ENCODE results near the gene FHOD3.
"Not testable (repeated sequence)": the region's sequence is repeated elsewhere in the genome, so short reads cannot be mapped to it uniquely, and the experiment has no call there.

FHOD3 gene

DNA sequence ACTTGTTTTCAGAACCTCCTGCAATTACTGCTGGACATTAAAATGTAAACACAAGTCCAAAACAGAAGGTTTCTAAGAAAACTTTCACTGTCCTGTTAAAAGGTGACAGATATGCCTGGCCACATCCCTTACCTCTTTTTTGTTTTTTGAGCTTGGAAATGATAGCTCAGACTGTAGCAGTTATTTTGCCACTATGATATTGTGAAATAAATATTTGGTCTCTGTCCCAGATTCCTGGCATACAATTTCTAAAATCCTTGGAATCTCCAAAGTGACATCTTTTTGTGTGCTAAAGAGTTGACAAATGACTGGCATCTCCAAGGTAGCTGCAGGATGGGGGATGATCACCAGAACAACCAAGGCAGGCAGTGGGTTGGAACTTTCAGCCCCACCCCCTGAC lies 514.4 kb downstream of the FHOD3 start:
- peaks cover 9% of the 10 kb centered on the region for H3K36me3 ChIP-seq (ENCODE audit: insufficient read depth, low read length)
- peaks cover 4% of the 10 kb centered on the region for H3K4me1 ChIP-seq (ENCODE audit: insufficient read depth, low read length)
- H3K4me3 ChIP-seq (ENCODE audit: low read depth in 1 of 2, low read length in 2 of 2): no peak overlapping the region
- no peaks in the 10 kb centered on the region for H3K9me3 ChIP-seq (ENCODE audit: low read length)
- H3K27ac ChIP-seq (ENCODE audit: low read depth, low read length): no peak overlapping the region
- H3K27me3 ChIP-seq (ENCODE audit: control insufficient read depth in 1 of 2, insufficient read depth in 2 of 2, low read length in 2 of 2): no peaks in the 10 kb centered on the region
- H3K9ac ChIP-seq (ENCODE audit: low read length): no peak overlapping the region

DNA sequence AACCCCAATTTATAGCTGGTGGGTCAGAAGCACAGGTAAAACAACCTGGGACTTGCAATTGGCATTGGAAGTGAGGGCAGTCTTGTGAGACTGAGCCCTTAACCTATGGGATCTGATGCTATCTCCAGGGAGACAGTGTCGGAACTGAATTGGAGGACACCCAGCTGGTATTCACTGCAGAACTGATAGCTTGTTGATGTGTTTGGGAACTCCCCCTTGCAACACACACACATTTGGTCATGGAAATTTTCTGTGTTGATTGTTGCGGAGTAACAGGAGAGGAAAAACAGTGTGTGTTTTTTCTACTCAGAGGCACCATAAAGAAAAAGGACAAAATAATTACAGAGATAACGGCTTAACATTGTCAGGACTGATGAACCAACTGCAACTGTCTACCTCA lies 515.2 kb downstream of the FHOD3 start:
- peaks cover 1% of the 10 kb centered on the region for H3K36me3 ChIP-seq (ENCODE audit: insufficient read depth, low read length)
- H3K9me3 ChIP-seq (ENCODE audit: low read length): no peaks in the 10 kb centered on the region
- H3K4me3 ChIP-seq (ENCODE audit: low read depth in 1 of 2, low read length in 2 of 2): no peak overlapping the region
- no peaks in the 10 kb centered on the region for H3K27me3 ChIP-seq (ENCODE audit: control insufficient read depth in 1 of 2, insufficient read depth in 2 of 2, low read length in 2 of 2)
- H3K27ac ChIP-seq (ENCODE audit: low read depth, low read length): no peak overlapping the region
- H3K4me1 ChIP-seq (ENCODE audit: insufficient read depth, low read length): peaks cover 4% of the 10 kb centered on the region
- H3K9ac ChIP-seq (ENCODE audit: low read length): no peak overlapping the region

DNA sequence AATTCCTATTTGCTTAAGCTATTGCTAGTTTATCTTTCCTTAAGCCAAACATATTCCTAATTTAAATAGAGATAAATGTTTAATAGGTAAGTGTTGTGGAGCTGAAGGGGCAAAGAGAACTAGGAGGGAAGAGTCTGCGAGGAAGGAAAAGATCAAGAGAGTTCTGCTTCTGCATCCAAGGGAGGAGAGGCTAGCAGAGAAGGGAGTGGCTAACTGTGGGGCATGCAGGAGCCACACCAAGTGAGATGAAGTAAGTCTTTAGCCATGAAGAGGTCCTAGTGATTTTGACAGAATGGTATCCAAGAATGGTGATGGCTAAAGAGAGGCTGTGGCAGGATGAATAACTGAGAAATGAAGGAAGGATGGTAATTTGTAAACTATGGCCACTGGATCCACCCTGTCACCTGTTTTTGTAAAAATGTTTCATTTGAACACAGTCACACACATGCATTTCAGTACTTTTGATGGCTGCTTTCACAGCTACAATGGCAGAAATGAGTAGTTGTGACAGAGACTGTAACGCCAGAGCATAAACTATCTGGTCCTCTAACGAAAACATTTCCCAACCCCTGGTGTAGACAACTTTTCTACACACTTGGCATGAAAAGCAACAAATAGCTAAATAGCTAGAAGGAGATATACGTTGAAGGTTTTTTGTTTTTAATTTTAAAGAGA lies 515.7 kb downstream of the FHOD3 start:
- Histone ChIP-seq H3K9ac (ENCODE audit: low read length) (no peak overlapping the region), H3K9me3 (ENCODE audit: low read length) (no peaks in the 10 kb centered on the region), H3K36me3 (ENCODE audit: insufficient read depth, low read length) (peaks cover 3% of the 10 kb centered on the region), H3K4me1 (ENCODE audit: insufficient read depth, low read length) (peaks cover 4% of the 10 kb centered on the region), H3K27ac (ENCODE audit: low read depth, low read length) (no peak overlapping the region), H3K4me3 (ENCODE audit: low read depth in 1 of 2, low read length in 2 of 2) (no peak overlapping the region), H3K27me3 (ENCODE audit: control insufficient read depth in 1 of 2, insufficient read depth in 2 of 2, low read length in 2 of 2) (no peaks in the 10 kb centered on the region)

DNA sequence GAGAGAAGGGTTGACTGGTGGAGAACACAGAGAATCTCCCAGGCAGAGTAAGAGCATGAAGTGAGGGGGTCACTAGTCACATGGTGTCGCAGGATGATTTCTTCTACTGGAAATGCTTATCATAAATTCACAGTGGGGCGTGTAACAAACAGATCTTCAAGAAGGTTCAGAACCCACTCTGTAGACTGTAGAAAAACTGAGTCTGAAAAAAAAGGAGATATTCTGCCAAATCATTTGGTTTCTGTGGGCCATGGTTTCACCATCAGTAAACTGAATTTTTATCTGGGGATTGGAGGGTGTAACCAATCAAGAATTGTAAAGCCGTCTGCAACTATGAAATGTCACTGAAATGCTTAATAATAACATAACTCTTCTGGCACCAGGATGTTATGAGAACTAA lies 516.3 kb downstream of the FHOD3 start:
- Histone ChIP-seq H3K9me3 (ENCODE audit: low read length) (no peaks in the 10 kb centered on the region), H3K4me1 (ENCODE audit: insufficient read depth, low read length) (peaks cover 4% of the 10 kb centered on the region), H3K27ac (ENCODE audit: low read depth, low read length) (no peak overlapping the region), H3K36me3 (ENCODE audit: insufficient read depth, low read length) (peaks cover 9% of the 10 kb centered on the region), H3K27me3 (ENCODE audit: control insufficient read depth in 1 of 2, insufficient read depth in 2 of 2, low read length in 2 of 2) (no peaks in the 10 kb centered on the region), H3K9ac (ENCODE audit: low read length) (no peak overlapping the region), H3K4me3 (ENCODE audit: low read depth in 1 of 2, low read length in 2 of 2) (no peak overlapping the region)

DNA sequence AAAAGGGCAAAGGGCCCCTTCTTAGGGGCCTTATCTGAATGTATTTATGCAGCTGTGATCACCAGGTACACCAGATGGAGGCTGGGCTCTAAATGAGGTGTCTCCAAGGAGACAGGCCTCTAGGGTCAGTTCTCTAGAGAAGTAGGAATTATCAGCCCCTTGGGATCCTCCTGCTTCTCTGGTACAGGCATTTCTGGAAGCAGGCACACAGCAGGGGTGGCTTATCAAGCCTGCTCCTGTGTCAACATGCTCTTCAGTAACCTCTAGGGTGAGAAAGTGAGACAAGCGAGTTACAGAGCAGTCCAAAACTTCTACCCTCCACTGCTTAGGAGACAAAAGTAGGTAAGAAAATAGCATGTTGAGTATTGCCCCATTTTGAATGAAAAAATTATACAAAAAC lies 517.5 kb downstream of the FHOD3 start:
- H3K36me3 ChIP-seq (ENCODE audit: insufficient read depth, low read length): peaks cover 10% of the 10 kb centered on the region
- no peaks in the 10 kb centered on the region for H3K4me1 ChIP-seq (ENCODE audit: insufficient read depth, low read length)
- no peak overlapping the region for H3K9ac ChIP-seq (ENCODE audit: low read length)
- no peak overlapping the region for H3K27ac ChIP-seq (ENCODE audit: low read depth, low read length)
- H3K4me3 ChIP-seq (ENCODE audit: low read depth in 1 of 2, low read length in 2 of 2): no peak overlapping the region
- H3K9me3 ChIP-seq (ENCODE audit: low read length): no peaks in the 10 kb centered on the region
- no peaks in the 10 kb centered on the region for H3K27me3 ChIP-seq (ENCODE audit: control insufficient read depth in 1 of 2, insufficient read depth in 2 of 2, low read length in 2 of 2)

DNA sequence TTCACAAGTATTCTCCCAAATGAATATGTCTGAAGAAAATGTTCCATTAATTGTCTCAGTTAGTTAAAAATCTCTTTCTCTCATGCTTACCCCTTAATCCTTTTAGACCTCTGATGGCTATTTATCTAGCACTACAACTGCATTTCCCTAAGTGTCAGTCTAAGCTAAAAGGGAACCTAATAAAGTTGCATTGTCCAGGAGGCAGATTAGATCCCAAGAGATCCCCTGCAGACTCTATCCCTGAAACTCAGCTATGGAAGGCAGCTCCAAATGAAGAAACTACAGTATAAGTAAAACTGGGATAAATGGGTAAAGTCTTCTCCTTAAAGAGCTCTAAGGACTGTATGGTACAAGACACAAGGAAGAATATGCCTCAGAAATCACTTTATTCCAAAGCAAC lies 518.6 kb downstream of the FHOD3 start:
- not testable (repeated sequence) for H3K4me3 ChIP-seq (ENCODE audit: low read depth in 1 of 2, low read length in 2 of 2); H3K27me3 ChIP-seq (ENCODE audit: control insufficient read depth in 1 of 2, insufficient read depth in 2 of 2, low read length in 2 of 2); H3K9ac ChIP-seq (ENCODE audit: low read length); H3K4me1 ChIP-seq (ENCODE audit: insufficient read depth, low read length); H3K9me3 ChIP-seq (ENCODE audit: low read length); H3K27ac ChIP-seq (ENCODE audit: low read depth, low read length); H3K36me3 ChIP-seq (ENCODE audit: insufficient read depth, low read length)

DNA sequence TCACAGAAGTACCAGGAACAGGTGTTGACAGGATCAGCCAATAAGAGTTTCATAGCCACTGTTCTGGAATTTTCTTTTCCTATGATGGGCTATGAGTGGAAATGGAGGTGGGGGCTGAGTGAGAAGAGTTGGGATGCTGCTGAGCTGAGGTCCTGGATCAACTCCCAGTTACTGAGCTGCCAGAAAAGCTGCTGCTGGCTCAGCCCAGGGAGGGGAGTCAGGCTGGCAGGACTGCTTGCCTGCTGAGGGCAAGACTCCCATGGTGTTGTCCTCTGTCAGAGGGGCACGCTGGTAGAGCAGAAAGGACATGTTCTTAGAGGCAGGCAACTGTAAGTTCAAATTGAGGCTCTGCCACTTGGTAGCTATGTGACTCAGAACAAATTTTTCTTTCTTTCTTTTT lies 519.5 kb downstream of the FHOD3 start:
- no peaks in the 10 kb centered on the region for H3K27me3 ChIP-seq (ENCODE audit: control insufficient read depth in 1 of 2, insufficient read depth in 2 of 2, low read length in 2 of 2)
- H3K9me3 ChIP-seq (ENCODE audit: low read length): no peaks in the 10 kb centered on the region
- H3K4me3 ChIP-seq (ENCODE audit: low read depth in 1 of 2, low read length in 2 of 2): no peak overlapping the region
- no peaks in the 10 kb centered on the region for H3K4me1 ChIP-seq (ENCODE audit: insufficient read depth, low read length)
- no peak overlapping the region for H3K27ac ChIP-seq (ENCODE audit: low read depth, low read length)
- no peak overlapping the region for H3K9ac ChIP-seq (ENCODE audit: low read length)
- peaks cover 10% of the 10 kb centered on the region for H3K36me3 ChIP-seq (ENCODE audit: insufficient read depth, low read length)

DNA sequence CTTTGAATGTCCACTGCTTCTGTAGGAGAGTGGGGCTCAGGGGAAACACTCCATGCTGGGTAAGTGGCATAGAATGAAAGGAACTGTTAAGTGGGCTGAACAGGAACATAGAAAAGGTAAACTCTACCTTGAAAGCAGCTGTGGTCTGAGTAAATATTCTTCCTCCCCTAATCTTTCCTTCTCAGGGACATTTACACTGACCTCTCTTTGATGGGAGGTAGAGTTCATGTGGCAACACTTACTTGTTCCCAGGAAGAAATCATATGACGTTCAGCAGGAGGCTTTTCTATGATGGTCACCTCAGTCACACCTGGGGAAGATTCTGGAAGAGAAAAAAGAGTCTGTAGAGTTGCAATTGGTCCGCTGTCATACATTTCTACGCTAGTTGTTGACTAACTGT lies 521.1 kb downstream of the FHOD3 start:
- Histone ChIP-seq H3K9ac (ENCODE audit: low read length) (no peak overlapping the region), H3K4me3 (ENCODE audit: low read depth in 1 of 2, low read length in 2 of 2) (no peak overlapping the region), H3K4me1 (ENCODE audit: insufficient read depth, low read length) (no peaks in the 10 kb centered on the region), H3K36me3 (ENCODE audit: insufficient read depth, low read length) (peaks cover 15% of the 10 kb centered on the region), H3K27ac (ENCODE audit: low read depth, low read length) (no peak overlapping the region), H3K27me3 (ENCODE audit: control insufficient read depth in 1 of 2, insufficient read depth in 2 of 2, low read length in 2 of 2) (no peaks in the 10 kb centered on the region), H3K9me3 (ENCODE audit: low read length) (no peaks in the 10 kb centered on the region)

DNA sequence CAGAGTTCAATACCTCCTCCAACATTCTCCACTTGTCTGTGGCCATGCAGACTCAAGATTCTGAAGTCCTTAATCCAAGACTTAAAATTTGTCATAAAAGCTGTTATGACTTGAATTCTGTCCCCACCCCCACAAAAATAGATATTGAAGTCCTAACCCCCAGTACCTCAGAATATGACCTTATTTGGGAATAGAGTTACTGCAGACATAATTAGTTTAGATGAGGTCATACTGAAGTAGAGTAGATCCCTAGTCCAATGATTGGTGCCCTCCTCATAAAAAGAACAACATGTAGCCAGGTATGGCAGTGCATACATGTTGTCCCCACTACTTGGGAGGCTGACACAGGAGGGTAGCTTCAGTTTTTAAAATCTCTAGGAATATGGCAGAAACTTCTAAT lies 522.1 kb downstream of the FHOD3 start:
- H3K4me3 ChIP-seq (ENCODE audit: low read depth in 1 of 2, low read length in 2 of 2): no peak overlapping the region
- no peaks in the 10 kb centered on the region for H3K9me3 ChIP-seq (ENCODE audit: low read length)
- no peaks in the 10 kb centered on the region for H3K4me1 ChIP-seq (ENCODE audit: insufficient read depth, low read length)
- H3K9ac ChIP-seq (ENCODE audit: low read length): no peak overlapping the region
- no peaks in the 10 kb centered on the region for H3K27me3 ChIP-seq (ENCODE audit: control insufficient read depth in 1 of 2, insufficient read depth in 2 of 2, low read length in 2 of 2)
- no peak overlapping the region for H3K27ac ChIP-seq (ENCODE audit: low read depth, low read length)
- H3K36me3 ChIP-seq (ENCODE audit: insufficient read depth, low read length): peaks cover 15% of the 10 kb centered on the region

DNA sequence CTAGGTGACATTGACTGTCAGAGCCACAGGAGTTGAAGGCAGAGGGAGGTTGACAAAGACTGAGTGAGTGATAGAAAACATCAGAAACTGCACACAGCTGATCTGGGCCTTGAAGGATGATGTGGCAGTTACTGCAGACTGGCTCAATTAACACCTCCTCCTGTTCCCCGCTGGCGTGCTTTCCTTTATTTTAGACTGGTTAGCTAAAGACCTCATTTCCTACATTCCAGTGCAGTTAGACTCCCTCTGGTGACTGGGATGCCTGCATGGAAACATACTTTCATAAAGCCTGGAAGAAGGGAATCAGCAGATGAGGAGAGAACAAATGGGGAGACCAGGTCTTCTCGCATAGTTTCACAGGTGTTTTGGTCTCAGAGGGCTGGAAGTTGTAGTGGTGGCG lies 524.2 kb downstream of the FHOD3 start:
- Histone ChIP-seq H3K4me3 (ENCODE audit: low read depth in 1 of 2, low read length in 2 of 2) (no peak overlapping the region), H3K36me3 (ENCODE audit: insufficient read depth, low read length) (peaks cover 15% of the 10 kb centered on the region), H3K4me1 (ENCODE audit: insufficient read depth, low read length) (no peaks in the 10 kb centered on the region), H3K9me3 (ENCODE audit: low read length) (no peaks in the 10 kb centered on the region), H3K9ac (ENCODE audit: low read length) (no peak overlapping the region), H3K27ac (ENCODE audit: low read depth, low read length) (no peak overlapping the region), H3K27me3 (ENCODE audit: control insufficient read depth in 1 of 2, insufficient read depth in 2 of 2, low read length in 2 of 2) (no peaks in the 10 kb centered on the region)

DNA sequence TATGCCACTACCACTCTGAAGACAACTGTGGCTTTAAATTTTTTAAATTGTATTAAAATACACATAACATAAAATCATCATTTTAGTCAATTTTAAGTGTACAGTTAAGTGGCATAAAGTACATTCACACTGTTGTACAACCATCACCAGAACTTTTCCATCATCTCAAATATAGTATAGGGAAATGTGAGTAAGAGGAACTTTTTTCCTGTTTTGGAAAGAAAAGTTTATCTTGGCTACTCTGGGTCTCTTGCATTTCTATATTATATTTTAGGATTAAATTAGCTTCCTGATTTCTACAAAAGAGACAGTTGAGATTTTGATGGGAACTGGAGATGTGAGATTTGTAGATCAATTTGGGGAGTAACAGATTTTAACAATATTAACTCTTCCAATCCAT lies 528.0 kb downstream of the FHOD3 start:
- Histone ChIP-seq H3K4me3 (ENCODE audit: low read depth in 1 of 2, low read length in 2 of 2) (no peak overlapping the region), H3K9ac (ENCODE audit: low read length) (no peak overlapping the region), H3K9me3 (ENCODE audit: low read length) (no peaks in the 10 kb centered on the region), H3K4me1 (ENCODE audit: insufficient read depth, low read length) (peaks cover 21% of the 10 kb centered on the region), H3K36me3 (ENCODE audit: insufficient read depth, low read length) (peaks cover 5% of the 10 kb centered on the region), H3K27me3 (ENCODE audit: control insufficient read depth in 1 of 2, insufficient read depth in 2 of 2, low read length in 2 of 2) (no peaks in the 10 kb centered on the region), H3K27ac (ENCODE audit: low read depth, low read length) (no peak overlapping the region)

DNA sequence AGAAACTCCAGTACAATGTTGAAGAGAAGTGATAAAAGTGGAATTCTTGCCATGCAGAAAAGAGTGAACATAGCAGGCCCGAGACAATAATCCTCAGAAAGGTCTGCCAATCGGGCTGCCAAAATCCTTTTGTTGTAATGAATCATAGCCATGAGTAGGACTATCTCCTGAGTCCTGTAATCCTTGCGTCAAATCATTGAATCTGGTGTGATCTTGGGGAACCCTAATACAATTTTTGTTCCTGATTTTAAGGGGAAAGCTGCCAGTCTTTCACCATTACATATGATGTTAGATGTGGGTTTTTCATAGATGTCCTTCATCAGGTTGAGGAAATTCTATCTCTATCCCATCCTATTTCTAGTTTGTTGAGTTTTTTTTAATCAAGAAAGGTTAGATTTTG lies 529.0 kb downstream of the FHOD3 start:
- Histone ChIP-seq H3K36me3 (ENCODE audit: insufficient read depth, low read length) (peaks cover 5% of the 10 kb centered on the region), H3K4me3 (ENCODE audit: low read depth in 1 of 2, low read length in 2 of 2) (no peak overlapping the region), H3K9ac (ENCODE audit: low read length) (no peak overlapping the region), H3K27ac (ENCODE audit: low read depth, low read length) (no peak overlapping the region), H3K9me3 (ENCODE audit: low read length) (no peaks in the 10 kb centered on the region), H3K4me1 (ENCODE audit: insufficient read depth, low read length) (peaks cover 21% of the 10 kb centered on the region), H3K27me3 (ENCODE audit: control insufficient read depth in 1 of 2, insufficient read depth in 2 of 2, low read length in 2 of 2) (no peaks in the 10 kb centered on the region)

All from muscle layer of colon (tissue), 2 donors.